ENCODE data around the gene FAM53C. TPM values are rescaled to one million over a fixed set of nuclear protein-coding genes. Genes with fewer than 3 reads are reported as not detected.

Gene FAM53C
- total RNA-seq, 4 donors from 2014 or later, result 17.8 to 32.4 (median 20.7) TPM

DNA sequence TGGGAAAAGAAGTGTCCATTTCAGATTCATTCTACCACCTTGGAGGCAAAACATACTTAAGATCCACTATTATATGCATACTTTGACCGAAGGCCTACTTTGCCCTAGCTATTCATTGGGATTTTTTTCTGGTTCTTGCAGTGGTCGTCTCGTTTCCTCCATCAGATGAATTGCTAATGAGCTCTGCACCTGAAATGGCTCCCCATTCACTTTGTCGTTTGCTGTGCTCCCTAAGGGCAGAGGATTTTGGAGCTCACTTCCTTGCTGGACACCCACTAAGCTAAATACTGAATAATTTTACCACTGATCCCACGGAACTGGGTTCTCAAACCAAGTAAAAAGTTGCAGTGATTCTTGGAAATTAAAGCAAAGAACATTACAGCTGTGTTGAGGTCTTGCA, 16.3 kb downstream of the FAM53C start:
- Histone ChIP-seq H3K4me3 (replicated peaks in 1 of 3) (peak overlapping the region in 1 of 3 donors; percentile 96), H3K36me3 (no peaks in the 10 kb centered on the region), H3K27me3 (no peaks in the 10 kb centered on the region), H3K9me3 (no peaks in the 10 kb centered on the region), H3K4me1 (peaks cover 21 to 25% of the 10 kb centered on the region in 2 donors), H3K27ac (peak overlapping the region in 1 of 3 donors; percentile 96)
- intact Hi-C loops (cut with DNase I), result no loop called here
- no peak for TF ChIP-seq POLR2A (IDR thresholded peaks at IDR 0.05)
- TF ChIP-seq, protein P1, sequence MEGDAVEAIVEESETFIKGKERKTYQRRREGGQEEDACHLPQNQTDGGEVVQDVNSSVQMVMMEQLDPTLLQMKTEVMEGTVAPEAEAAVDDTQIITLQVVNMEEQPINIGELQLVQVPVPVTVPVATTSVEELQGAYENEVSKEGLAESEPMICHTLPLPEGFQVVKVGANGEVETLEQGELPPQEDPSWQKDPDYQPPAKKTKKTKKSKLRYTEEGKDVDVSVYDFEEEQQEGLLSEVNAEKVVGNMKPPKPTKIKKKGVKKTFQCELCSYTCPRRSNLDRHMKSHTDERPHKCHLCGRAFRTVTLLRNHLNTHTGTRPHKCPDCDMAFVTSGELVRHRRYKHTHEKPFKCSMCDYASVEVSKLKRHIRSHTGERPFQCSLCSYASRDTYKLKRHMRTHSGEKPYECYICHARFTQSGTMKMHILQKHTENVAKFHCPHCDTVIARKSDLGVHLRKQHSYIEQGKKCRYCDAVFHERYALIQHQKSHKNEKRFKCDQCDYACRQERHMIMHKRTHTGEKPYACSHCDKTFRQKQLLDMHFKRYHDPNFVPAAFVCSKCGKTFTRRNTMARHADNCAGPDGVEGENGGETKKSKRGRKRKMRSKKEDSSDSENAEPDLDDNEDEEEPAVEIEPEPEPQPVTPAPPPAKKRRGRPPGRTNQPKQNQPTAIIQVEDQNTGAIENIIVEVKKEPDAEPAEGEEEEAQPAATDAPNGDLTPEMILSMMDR (IDR thresholded peaks at IDR 0.05), result no peak
- no peak for DNase-seq
- 20 to 28% methylated on average over 5 of the region's 5 CpGs for WGBS, 2 donors

DNA sequence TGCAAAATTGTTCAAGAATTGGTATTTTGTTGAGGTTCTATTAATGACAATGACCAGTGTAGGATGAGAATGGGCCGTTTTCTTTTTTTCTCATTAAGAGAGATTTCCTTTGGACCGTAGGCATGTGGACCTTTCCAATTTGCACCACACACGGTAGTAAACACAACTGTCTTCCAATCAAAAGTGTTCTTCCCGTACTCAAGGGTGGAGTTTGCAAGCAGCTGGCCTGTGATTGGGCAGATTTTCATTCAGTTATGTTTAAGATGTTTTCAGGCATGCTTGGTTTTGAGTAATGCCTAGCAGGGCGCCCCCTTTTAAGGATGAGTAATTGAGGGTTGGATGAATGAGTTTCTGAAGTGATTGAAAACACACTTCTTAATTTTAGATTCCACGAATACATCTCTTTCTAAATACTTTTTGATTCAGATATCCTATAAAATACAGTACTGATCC, 16.9 kb downstream of the FAM53C start:
- intact Hi-C loops (cut with DNase I), result no loop called here
- Histone ChIP-seq H3K36me3 (no peaks in the 10 kb centered on the region), H3K9me3 (no peaks in the 10 kb centered on the region), H3K4me1 (peaks cover 21 to 25% of the 10 kb centered on the region in 2 donors), H3K4me3 (replicated peaks in 1 of 3) (no peak overlapping the region), H3K27me3 (no peaks in the 10 kb centered on the region), H3K27ac (no peak overlapping the region)
- WGBS, 2 donors, result 19 to 23% methylated on average over 6 of the region's 6 CpGs
- TF ChIP-seq POLR2A (IDR thresholded peaks at IDR 0.05), result no peak
- TF ChIP-seq, protein P1 (IDR thresholded peaks at IDR 0.05), result no peak
- DNase-seq, result peak; percentile 35 to 48

DNA sequence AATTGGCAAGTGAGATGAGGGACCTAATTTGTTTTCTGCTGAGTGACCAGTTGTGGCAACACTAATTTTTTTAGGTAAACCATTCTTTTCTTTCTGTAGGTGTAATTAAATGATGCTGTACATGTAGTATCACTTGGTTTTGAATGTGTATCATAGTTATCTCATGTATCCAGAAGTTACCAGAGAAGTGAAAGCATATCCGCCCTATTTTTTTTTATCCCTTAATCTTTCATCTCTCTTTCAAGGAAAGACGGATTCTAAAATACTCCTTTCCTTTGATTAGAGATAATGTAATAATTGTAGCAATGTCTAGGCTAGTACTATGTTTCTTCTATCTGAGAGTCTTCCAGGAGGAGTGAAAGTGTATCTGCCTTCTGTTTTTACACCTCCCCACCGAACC, 21.6 kb downstream of the FAM53C start:
- TF ChIP-seq, protein P1 (IDR thresholded peaks at IDR 0.05), result no peak
- TF ChIP-seq POLR2A (IDR thresholded peaks at IDR 0.05), result no peak
- 84 to 86% methylated on average over 3 of the region's 3 CpGs for WGBS, 2 donors
- Histone ChIP-seq H3K4me3 (replicated peaks in 1 of 3) (no peak overlapping the region), H3K9me3 (no peaks in the 10 kb centered on the region), H3K4me1 (peaks cover 11 to 17% of the 10 kb centered on the region in 2 donors), H3K36me3 (no peaks in the 10 kb centered on the region), H3K27me3 (no peaks in the 10 kb centered on the region), H3K27ac (no peak overlapping the region)
- intact Hi-C loops (cut with DNase I), result no loop called here
- no peak for DNase-seq

DNA sequence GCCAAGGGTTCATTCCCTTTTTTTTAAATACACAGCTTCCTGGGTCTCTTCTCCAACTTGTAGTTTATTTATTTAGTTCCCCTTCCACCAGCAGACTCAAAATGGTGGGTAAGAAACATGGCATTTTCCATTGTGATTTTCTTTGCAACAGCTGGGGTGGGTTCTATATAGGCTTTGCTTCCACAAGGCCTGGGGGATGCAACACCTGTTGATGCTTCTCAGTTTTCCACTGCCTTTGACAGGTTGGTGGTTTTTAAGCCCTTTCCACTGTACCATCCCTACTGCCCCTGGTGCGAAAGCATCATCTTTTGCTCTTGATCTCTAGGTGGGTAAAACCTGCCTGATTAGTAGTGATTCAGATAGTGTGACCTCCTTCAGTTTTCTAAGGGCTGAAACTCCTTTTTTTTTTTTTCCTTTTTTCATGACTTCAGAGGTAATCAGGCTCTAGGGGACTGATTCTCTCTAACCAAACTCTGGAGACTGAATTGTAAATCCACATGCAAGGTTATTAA, 22.9 kb downstream of the FAM53C start:
- TF ChIP-seq, protein P1 (IDR thresholded peaks at IDR 0.05), result no peak
- TF ChIP-seq POLR2A (IDR thresholded peaks at IDR 0.05), result no peak
- peaks cover 0 to 3% of the 10 kb centered on the region in 2 donors for H3K4me1 ChIP-seq
- intact Hi-C loops (cut with DNase I), result no loop called here
- H3K27me3 ChIP-seq, result no peaks in the 10 kb centered on the region
- H3K4me3 ChIP-seq (replicated peaks in 1 of 3), result no peak overlapping the region
- H3K36me3 ChIP-seq, result no peaks in the 10 kb centered on the region
- H3K9me3 ChIP-seq, result no peaks in the 10 kb centered on the region
- 100% methylated on average over 1 of the region's 1 CpG for WGBS, 2 donors
- no peak for DNase-seq
- H3K27ac ChIP-seq, result no peak overlapping the region

DNA sequence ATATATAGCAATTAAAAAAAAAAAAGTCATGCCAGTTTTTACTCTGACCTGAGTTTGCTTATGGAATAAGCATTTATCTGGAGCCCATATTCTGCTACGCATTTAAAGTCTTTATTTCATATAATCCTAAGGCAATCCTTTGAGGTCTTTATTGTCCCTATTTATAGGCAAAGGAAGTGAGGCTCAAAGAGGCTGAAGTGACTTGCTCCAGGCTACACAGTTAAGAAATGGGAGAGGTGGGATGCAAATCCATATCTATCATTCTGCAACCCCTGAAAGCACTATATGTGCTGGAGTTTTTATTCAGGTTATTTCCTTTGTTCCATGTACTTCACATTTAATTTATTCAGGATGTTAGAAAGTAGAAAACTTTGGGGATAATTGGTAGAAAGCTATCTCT, 26.5 kb downstream of the FAM53C start:
- H3K27me3 ChIP-seq, result no peaks in the 10 kb centered on the region
- no peaks in the 10 kb centered on the region for H3K9me3 ChIP-seq
- no peak for DNase-seq
- no peaks in the 10 kb centered on the region for H3K36me3 ChIP-seq
- peaks cover 13 to 16% of the 10 kb centered on the region in 2 donors for H3K4me1 ChIP-seq
- H3K27ac ChIP-seq, result no peak overlapping the region
- H3K4me3 ChIP-seq (replicated peaks in 1 of 3), result no peak overlapping the region
- TF ChIP-seq, protein P1 (IDR thresholded peaks at IDR 0.05), result no peak
- no peak for TF ChIP-seq POLR2A (IDR thresholded peaks at IDR 0.05)
- WGBS, 2 donors, result 92 to 100% methylated on average over 1 of the region's 1 CpG
- intact Hi-C loops (cut with DNase I), result no loop called here
